Adrenal gland (tissue), 5 donors: ENCODE results near the gene TPX2.

Experiments
- CTCF ChIP-seq, 6 experiments: fragments of 450-650 bp in 4 of 6; fragments of 200-600 bp in 2 of 6; sonication (generic) in 1 of 6; IDR thresholded peaks; 1 replicate in 5 of 6; 2 replicates in 1 of 6; pipeline versions ENCODE4 v1.5.1 to v1.8.0; 2016 to 2021; ENCODE audit warnings: antibody characterized with exemption in 6 of 6, mild to moderate bottlenecking in 2 of 6, moderate library complexity in 1 of 6
- POLR2A ChIP-seq, 2 donors: fragments of 450-650 bp; IDR thresholded peaks; one replicate each; pipeline ENCODE4 v1.6.1; 2017; ENCODE audit warnings: antibody characterized with exemption in 2 of 2, mild to moderate bottlenecking in 2 of 2, moderate library complexity in 1 of 2
- donor health status: DM: no; HTN: no; CAD: no.

DNA sequence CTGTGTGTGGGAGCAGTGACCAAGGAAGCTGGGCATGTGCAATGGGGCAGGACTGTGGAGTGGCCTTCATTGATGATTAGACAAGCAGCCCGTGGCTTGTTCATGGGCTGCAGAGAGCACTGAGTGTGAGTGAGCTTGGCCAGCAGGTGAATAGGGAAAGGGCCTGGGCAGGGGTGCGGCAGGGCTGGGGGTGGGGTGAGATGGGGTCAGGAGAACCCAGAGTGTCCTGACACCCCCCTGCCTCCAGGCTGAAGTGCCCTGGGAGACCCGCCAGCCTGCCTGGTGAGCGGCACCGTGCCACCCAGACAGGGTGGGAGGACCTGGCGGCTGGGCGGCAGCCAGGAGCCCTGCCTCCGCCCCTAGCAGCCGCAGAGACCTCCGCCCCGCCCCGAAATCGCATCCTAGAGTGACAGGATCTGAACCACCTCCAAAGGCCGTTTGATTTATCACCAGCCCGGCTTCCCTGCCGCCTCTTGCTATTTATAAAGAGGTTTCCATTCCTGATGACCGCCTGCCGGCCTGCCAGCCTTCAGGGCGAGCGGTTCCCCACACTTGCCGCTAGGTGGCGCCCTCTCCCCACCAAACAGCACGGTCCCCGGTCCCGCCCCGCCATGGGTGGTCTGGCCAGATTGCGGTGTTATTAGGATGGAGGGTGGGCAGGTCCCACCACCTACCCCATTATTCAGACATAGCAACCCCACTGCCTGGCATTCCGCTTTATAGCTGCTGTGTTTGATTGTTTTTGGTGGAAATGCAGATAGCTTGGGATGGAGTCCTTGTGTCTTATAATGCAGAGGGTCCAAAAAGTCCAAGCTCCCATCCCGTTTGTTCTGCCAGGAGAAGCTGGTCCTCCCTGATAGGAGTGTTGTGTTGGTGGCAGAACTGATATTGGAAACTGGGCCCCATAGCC is 83.6 kb downstream of the TPX2 start:
- TF ChIP-seq POLR2A (IDR thresholded peaks at IDR 0.05) (no peak), CTCF (IDR thresholded peaks at IDR 0.05) (peak; percentile 97 to 100 (median 98))
